Activated naive CD4-positive, alpha-beta T cell treated with anti-CD3 and anti-CD28 coated beads, Interleukin-2, amount 50 U/mL, for 72 hours (primary cell): Measurements from ENCODE around the gene CAMTA2. TPM values are rescaled to one million over a fixed set of nuclear protein-coding genes. Genes with fewer than 3 reads are reported as not detected.

Experiments
- ATAC-seq, 2 donors: fragments of 150-1000 bp; cut with Tn5 transposase; 2 replicates each; pipeline ENCODE4 v1.10.0; 2021; ENCODE audit warnings: mild to moderate bottlenecking in 2 of 2, moderate library complexity in 2 of 2
- DNase-seq, 2 donors: peaks; one replicate each; pipeline ENCODE4 v3.0.0; 2021 to 2022; ENCODE audit warnings: low spot score in 2 of 2
- H3K27ac Mint-ChIP-seq, 2 donors: one replicate each; pipeline ENCODE4 v1.8.0; 2022; ENCODE audit warnings: mild to moderate bottlenecking in 2 of 2, mixed read lengths in 2 of 2
- H3K36me3 Mint-ChIP-seq, 2 donors: one replicate each; pipeline ENCODE4 v1.8.0; 2022; ENCODE audit warnings: mixed read lengths in 2 of 2
- H3K9me3 Mint-ChIP-seq, 2 donors: one replicate each; pipeline ENCODE4 v1.8.0; 2022; ENCODE audit warnings: mixed read lengths in 2 of 2
- total RNA-seq, 2 donors: library from RNA; stranded (reverse); gene quantifications; one replicate each; pipeline ENCODE4 v1.2.3, GENCODE V29; 2022

The CAMTA2 gene
- total RNA-seq, 2 donors from 2014 or later = 66.2 to 82.3 TPM

GRCh38 chr17:4946312-4946976 is 41.0 kb downstream of the CAMTA2 start:
- DNase-seq = no peak
- no peak for ATAC-seq
- H3K27ac Mint-ChIP-seq = peak overlapping the region; percentile 84 to 98
- no peaks in the 10 kb centered on the region for H3K9me3 Mint-ChIP-seq
- H3K36me3 Mint-ChIP-seq = peaks cover 56 to 64% of the 10 kb centered on the region in 2 donors

DNA sequence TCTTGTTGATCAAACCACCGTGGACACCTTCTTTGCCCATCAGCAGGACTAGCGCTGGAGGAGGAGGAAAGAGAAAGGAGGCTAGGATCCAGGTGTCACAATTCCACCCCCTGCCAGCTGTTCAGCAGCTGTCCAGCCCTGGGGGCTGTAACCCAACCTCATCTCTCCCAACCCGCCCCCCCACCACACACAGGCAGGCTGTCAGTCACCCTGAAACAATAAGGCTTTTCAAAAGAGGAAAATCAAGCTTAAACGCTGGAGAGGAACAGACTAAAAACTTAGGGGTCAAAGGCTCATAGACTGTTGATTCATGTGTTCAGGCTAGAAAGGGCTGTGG is 41.6 kb downstream of the CAMTA2 start:
- Mint-ChIP-seq H3K9me3 (no peaks in the 10 kb centered on the region), H3K27ac (peak overlapping the region; percentile 98), H3K36me3 (peaks cover 61 to 69% of the 10 kb centered on the region in 2 donors)
- DNase-seq (no peak), ATAC-seq (no peak)

- DNase-seq = peak; percentile 86 to 89
Observed at GRCh38 chr17:4945176-4945943, 42.1 kb downstream of the CAMTA2 start.

DNA sequence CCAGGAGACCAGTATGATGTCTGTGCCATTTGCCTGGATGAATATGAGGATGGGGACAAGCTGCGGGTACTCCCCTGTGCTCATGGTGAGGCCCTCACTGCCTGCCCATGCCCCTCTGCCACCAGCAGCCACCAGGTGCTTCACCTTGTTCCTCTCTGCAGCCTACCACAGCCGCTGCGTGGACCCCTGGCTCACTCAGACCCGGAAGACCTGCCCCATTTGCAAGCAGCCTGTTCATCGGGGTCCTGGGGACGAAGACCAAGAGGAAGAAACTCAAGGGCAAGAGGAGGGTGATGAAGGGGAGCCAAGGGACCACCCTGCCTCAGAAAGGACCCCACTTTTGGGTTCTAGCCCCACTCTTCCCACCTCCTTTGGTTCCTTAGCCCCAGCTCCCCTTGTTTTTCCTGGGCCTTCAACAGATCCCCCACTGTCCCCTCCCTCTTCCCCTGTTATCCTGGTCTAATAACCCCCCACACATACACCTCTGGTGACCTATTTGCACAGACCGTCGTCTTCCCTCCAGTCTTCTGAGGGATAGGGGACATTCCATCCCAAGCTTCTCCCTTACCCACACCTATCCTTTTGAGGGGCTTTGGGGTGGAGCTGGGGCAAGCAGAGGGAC is 42.8 kb downstream of the CAMTA2 start:
- H3K27ac Mint-ChIP-seq = peak overlapping the region; percentile 98
- ATAC-seq = peak in 1 of 2 donors; percentile 1
- H3K9me3 Mint-ChIP-seq = no peaks in the 10 kb centered on the region
- peaks cover 69 to 81% of the 10 kb centered on the region in 2 donors for H3K36me3 Mint-ChIP-seq
- DNase-seq = peak in 1 of 2 donors; percentile 50

More at GRCh38 chr17:4945176-4945943, 42.1 kb downstream of the CAMTA2 start:
- Mint-ChIP-seq H3K36me3 (peaks cover 67 to 75% of the 10 kb centered on the region in 2 donors), H3K27ac (peak overlapping the region; percentile 98), H3K9me3 (no peaks in the 10 kb centered on the region)
- ATAC-seq = peak; percentile 56 to 61

GRCh38 chr17:4944163-4944553 is 43.3 kb downstream of the CAMTA2 start:
- Mint-ChIP-seq H3K9me3 (no peaks in the 10 kb centered on the region), H3K27ac (peak overlapping the region; percentile 98), H3K36me3 (peaks cover 73 to 83% of the 10 kb centered on the region in 2 donors)
- peak in 1 of 2 donors; percentile 57 for DNase-seq
- ATAC-seq = peak; percentile 21 to 28

DNA sequence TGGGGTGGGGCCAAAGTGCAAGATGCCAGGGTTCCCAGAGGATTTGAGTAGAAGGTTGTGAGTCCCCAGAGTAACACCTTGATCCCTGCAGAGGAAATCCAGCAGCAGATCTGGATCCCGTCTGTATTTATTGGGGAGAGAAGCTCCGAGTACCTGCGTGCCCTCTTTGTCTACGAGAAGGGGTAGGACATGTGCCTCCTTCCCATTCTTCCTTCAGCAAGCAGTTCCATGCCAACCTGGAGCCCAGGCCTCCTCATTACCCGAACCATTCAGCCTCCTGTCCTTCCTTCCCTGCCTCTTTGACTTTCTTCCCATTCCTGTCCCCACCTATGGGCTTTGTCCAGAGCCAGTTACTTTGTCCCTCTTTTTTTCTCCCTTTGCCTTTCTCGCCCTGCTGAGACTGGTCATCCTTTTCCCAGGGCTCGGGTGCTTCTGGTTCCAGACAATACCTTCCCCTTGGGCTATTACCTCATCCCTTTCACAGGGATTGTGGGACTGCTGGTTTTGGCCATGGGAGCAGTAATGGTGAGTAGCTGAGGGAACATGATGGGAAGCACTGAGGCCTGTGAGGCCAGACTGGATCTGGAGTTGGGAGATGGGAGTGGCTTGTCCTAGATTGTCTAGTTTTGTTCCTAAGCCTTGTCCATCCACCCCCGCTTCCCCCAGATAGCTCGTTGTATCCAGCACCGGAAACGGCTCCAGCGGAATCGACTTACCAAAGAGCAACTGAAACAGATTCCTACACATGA is 44.5 kb downstream of the CAMTA2 start:
- Mint-ChIP-seq H3K36me3 (peaks cover 75 to 89% of the 10 kb centered on the region in 2 donors), H3K27ac (peak overlapping the region; percentile 97 to 98), H3K9me3 (no peaks in the 10 kb centered on the region)
- ATAC-seq = no peak
- no peak for DNase-seq

DNA sequence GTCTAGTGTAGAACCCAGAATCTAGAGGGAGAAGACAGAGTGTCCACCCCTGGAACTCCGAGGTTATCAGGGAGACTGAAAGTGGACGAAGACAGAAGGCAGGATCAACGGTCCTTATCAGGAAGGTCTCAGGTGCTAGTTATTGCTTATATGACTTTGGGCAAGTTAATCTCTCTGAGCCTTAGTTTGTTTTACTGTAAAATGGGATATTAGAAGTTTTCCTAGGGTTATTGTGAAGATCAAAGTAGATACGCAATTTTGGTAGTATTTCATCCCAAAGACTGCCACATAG is 46.2 kb downstream of the CAMTA2 start:
- no peak for ATAC-seq
- Mint-ChIP-seq H3K27ac (peak overlapping the region; percentile 97 to 98), H3K9me3 (no peaks in the 10 kb centered on the region), H3K36me3 (peaks cover 61 to 75% of the 10 kb centered on the region in 2 donors)
- no peak for DNase-seq

DNA sequence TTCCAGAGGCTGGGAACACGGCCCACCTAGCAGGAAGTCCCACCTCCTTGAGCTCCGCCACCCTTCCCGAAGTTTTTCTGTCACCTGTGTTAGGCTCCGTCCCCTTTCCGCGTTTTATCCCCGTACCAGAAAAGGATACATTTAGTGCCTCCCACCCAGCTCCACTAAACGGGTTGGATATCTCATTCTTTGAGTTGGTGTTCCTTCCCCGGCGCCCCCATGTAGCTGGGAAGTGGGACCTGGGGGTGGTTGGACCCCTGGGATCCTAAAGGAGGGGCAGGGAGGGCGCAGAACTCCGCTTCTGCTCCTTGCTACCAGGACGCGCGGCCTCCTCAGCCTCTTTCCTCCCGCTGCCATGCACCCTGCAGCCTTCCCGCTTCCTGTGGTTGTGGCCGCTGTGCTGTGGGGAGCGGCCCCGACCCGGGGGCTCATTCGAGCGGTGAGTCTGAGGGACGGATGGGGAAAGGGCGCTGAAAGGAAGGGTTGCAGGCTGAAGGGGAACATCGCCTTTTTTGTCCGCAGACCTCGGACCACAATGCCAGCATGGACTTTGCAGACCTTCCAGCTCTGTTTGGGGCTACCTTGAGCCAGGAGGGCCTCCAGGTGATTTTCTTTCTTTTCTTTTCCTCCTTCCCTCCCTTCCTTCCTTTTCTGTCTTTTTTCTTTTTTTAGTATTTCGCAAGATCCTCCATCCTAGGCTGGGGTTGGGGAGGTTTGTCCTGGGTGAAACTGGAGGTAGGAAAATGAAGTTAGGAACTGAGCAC is 46.7 kb downstream of the CAMTA2 start:
- peaks cover 56 to 70% of the 10 kb centered on the region in 2 donors for H3K36me3 Mint-ChIP-seq
- ATAC-seq = peak in 1 of 2 donors; percentile 7
- peak overlapping the region; percentile 97 to 98 for H3K27ac Mint-ChIP-seq
- no peaks in the 10 kb centered on the region for H3K9me3 Mint-ChIP-seq
- DNase-seq = peak in 1 of 2 donors; percentile 78

- ATAC-seq (peak; percentile 83 to 84), DNase-seq (peak; percentile 96 to 97)
- peaks cover 48 to 62% of the 10 kb centered on the region in 2 donors for H3K36me3 Mint-ChIP-seq
- H3K27ac Mint-ChIP-seq = peak within 1 kb of the TSS; percentile 97 to 98
- H3K9me3 Mint-ChIP-seq = no peaks in the 10 kb centered on the region
Observed at GRCh38 chr17:4939796-4940554, 47.5 kb downstream of the CAMTA2 start, which contains the start of the genes RNF167 and SLC25A11. Gene RNF167 (plus strand): TSS chr17:4940268. CDS start chr17:4940910, 642 bp downstream. Gene SLC25A11 (minus strand): TSS chr17:4940046. CDS start chr17:4939910, 136 bp downstream.

GRCh38 chr17:4939546-4939795 is 48.0 kb downstream of the CAMTA2 start:
- peak in 1 of 2 donors; percentile 0 for ATAC-seq
- Mint-ChIP-seq H3K9me3 (no peaks in the 10 kb centered on the region), H3K36me3 (peaks cover 43 to 57% of the 10 kb centered on the region in 2 donors), H3K27ac (peak overlapping the region; percentile 93 to 98)
- no peak for DNase-seq

DNA sequence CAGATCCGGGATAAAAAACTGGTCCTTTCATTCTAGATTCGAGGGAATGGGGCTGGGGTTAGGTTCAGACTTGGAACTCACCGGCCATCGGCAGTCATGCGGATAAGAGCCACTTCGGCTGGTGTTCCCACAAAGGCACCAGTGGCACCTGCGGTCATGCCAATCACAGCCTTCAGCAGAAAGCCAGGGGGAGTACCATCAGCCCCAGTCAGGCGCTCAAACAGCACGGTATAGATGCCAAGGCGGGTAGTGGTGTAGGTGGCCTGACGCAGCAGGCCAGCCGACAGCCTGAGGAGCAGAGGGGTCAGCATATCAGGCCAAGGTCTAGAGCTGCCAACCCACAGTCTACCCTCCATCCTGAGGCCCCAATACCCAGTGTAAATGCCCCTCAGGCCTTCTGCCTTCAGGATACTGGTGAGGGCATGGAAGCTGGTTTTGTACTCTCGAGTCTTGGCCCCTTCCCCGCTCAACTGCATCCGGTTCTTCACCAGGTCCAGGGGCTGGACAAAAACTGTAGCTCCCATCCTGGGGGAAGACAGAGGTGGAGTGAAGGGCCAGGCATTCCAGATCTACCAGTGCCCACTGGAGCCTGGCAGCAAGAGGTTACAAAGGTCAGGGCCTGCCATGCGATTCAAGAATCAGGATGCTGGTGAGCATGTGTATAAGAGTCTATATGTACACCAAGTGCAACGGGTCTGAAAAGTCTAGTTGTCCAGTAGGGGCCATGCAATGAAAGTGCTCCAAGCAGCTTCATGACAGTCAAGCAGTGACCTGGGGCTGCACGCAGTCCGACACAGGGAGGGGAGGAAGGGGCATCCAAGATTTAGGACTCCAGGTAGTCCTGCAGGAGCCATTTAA is 48.6 kb downstream of the CAMTA2 start:
- no peaks in the 10 kb centered on the region for H3K9me3 Mint-ChIP-seq
- no peak for ATAC-seq
- peak overlapping the region; percentile 93 to 98 for H3K27ac Mint-ChIP-seq
- DNase-seq = no peak
- peaks cover 39 to 52% of the 10 kb centered on the region in 2 donors for H3K36me3 Mint-ChIP-seq

GRCh38 chr17:4938069-4938491 is 49.4 kb downstream of the CAMTA2 start:
- no peak for ATAC-seq
- Mint-ChIP-seq H3K27ac (peak overlapping the region; percentile 87 to 98), H3K36me3 (peaks cover 35 to 46% of the 10 kb centered on the region in 2 donors), H3K9me3 (no peaks in the 10 kb centered on the region)
- DNase-seq = no peak

DNA sequence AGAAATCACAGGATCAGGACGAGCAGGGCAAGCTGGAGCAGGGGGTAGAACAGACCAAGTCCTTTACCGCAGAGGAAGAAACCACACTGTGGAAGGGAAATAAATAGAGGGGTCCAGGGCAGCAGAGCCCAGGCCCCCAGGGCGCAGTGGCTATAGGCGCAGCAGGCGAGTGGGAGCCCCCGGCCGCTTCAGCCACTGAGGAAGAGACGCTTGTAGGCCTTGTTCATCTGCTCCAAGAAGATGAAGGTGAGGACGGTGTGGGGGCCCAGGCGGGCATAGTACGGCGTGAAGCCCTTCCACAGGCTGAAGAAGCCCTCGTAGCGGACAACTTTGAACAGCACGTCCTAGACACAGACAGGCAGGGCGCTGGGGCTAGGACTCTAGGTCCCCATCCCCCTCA is 49.9 kb downstream of the CAMTA2 start:
- peaks cover 30 to 41% of the 10 kb centered on the region in 2 donors for H3K36me3 Mint-ChIP-seq
- ATAC-seq = no peak
- no peaks in the 10 kb centered on the region for H3K9me3 Mint-ChIP-seq

GRCh38 chr17:4936436-4936835 is 51.0 kb downstream of the CAMTA2 start:
- Mint-ChIP-seq H3K36me3 (peaks cover 19 to 30% of the 10 kb centered on the region in 2 donors), H3K27ac (peak overlapping the region; percentile 51 to 70), H3K9me3 (no peaks in the 10 kb centered on the region)
- DNase-seq (no peak), ATAC-seq (no peak)

More for the DNA sequence above, 49.9 kb downstream of the CAMTA2 start:
- no peak for DNase-seq
- peak overlapping the region in 1 of 2 donors; percentile 51 for H3K27ac Mint-ChIP-seq
